Measurements from ENCODE around the gene RBM15B. TPM values are rescaled to one million over a fixed set of nuclear protein-coding genes. Genes with fewer than 3 reads are reported as not detected.

RBM15B gene
- total RNA-seq, 1 experiment from 2014 or later: 61.1 TPM

DNA sequence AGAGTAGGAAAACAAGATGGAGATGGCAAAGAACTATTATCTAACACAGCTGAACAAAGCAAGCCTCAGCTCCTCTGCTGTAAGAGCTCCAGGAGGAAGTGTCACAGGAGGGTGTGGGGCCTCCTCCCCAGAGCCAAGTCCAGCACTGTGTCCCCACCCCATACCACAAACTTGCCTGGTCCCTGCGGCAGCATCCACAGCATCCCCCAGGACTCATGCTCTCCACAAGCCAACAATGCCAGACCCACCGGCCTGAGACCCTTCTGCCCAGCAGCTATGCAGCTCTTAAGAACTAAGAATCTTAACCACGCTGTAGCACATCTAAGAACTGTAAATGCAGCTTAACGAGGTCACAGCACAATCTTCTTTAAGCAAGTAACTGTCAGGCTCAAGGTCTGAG is 9.1 kb downstream of the RBM15B start:
- peak overlapping the region in 2 of 3 experiments; percentile 46 to 52; a peak in 2 of 7 replicates for H3K27ac Mint-ChIP-seq
- DNase-seq: no peak
- Histone ChIP-seq H2AFZ (ENCODE audit: low read length) (no peak overlapping the region), H3K23ac (ENCODE audit: insufficient read length, low read depth, low read length) (no peak overlapping the region), H3K4me2 (ENCODE audit: insufficient read depth, insufficient read length, low read length) (no peak overlapping the region), H3K79me2 (ENCODE audit: insufficient read depth, low read length) (no peaks in the 10 kb centered on the region; the same call in 1 of the 2 replicates), H4K8ac (replicated peaks; ENCODE audit: insufficient read length, low read depth, low read length) (no peak overlapping the region), H3K27ac (ENCODE audit: insufficient read length, low read depth, low read length) (no peak overlapping the region), H3K9ac (ENCODE audit: extremely low read depth, insufficient read length, low read length) (no peak overlapping the region), H3K79me1 (ENCODE audit: insufficient read depth, low read depth, low read length, poor library complexity, severe bottlenecking) (no peaks in the 10 kb centered on the region), H2BK12ac (ENCODE audit: insufficient read length, low read depth, low read length) (no peak overlapping the region), H3K9me3 (ENCODE audit: control insufficient read depth, low read depth, low read length) (no peaks in the 10 kb centered on the region), H3K18ac (ENCODE audit: insufficient read length, low read depth, low read length) (no peak overlapping the region), H2BK15ac (ENCODE audit: low read depth, low read length) (no peak overlapping the region), H3K27me3 (ENCODE audit: insufficient read depth, low read length) (no peaks in the 10 kb centered on the region), H4K5ac (ENCODE audit: insufficient read length, low read depth, low read length) (no peak overlapping the region), H2BK5ac (ENCODE audit: insufficient read length, low read length) (no peak overlapping the region), H3K4ac (ENCODE audit: low read depth, low read length) (no peak overlapping the region), H4K20me1 (ENCODE audit: control insufficient read depth, insufficient read depth, insufficient read length) (no peaks in the 10 kb centered on the region), H3K4me1 (ENCODE audit: insufficient read depth, low read length) (no peaks in the 10 kb centered on the region), H2AK5ac (ENCODE audit: insufficient read length, low read length) (no peak overlapping the region), H2BK20ac (ENCODE audit: low read depth, low read length, poor library complexity, severe bottlenecking) (no peak overlapping the region), H3K14ac (ENCODE audit: insufficient read depth, low read length) (no peak overlapping the region), H3K23me2 (ENCODE audit: insufficient read length, low read depth, low read length, poor library complexity, severe bottlenecking) (no peaks in the 10 kb centered on the region), H2BK120ac (ENCODE audit: low read depth, low read length, poor library complexity, severe bottlenecking) (no peak overlapping the region), H3K56ac (ENCODE audit: insufficient read length, low read depth, low read length) (no peak overlapping the region), H3T11ph (ENCODE audit: low read length) (no peak overlapping the region), H4K91ac (ENCODE audit: insufficient read length, low read depth, low read length) (no peak overlapping the region)
- H3K4me3 Mint-ChIP-seq: no peak overlapping the region
- H3K9me3 Mint-ChIP-seq: no peaks in the 10 kb centered on the region
- H3K27me3 Mint-ChIP-seq (ENCODE audit: low read depth): no peaks in the 10 kb centered on the region
- no peak for TF ChIP-seq CTCF (conservative IDR thresholded peaks at IDR 0.05)
- peaks cover 12 to 17% of the 10 kb centered on the region in 2 experiments for H3K4me1 Mint-ChIP-seq
- H3K36me3 Mint-ChIP-seq (ENCODE audit: insufficient read depth in 1 of 3, low read depth in 3 of 3): peaks cover 15 to 60% (median 32%) of the 10 kb centered on the region in 3 experiments; a peak in 6 of 7 replicates
- no CpG with 5 or more reads among the region's 4 CpGs for WGBS (ENCODE audit: extremely low coverage, insufficient read length, low lambda C conversion rate)
